GM19043 (cell line): ENCODE data around the gene FGFR2.
"Not testable (repeated sequence)": the region's sequence is repeated elsewhere in the genome, so short reads cannot be mapped to it uniquely, and the experiment has no call there.

ENCODE experiments used
- ATAC-seq: cut with Tn5 transposase; IDR thresholded peaks from one replicate; pipeline ENCODE4 v1.9.1; 2021; ENCODE audit warnings: low read depth; ENCODE audit not compliant: unreplicated experiment

The FGFR2 gene

GRCh38 chr10:121556918-121557573 is 41.2 kb downstream of the FGFR2 start:
- no peak for ATAC-seq

- ATAC-seq, result no peak
Measured at GRCh38 chr10:121556455-121556854, 41.8 kb downstream of the FGFR2 start.

DNA sequence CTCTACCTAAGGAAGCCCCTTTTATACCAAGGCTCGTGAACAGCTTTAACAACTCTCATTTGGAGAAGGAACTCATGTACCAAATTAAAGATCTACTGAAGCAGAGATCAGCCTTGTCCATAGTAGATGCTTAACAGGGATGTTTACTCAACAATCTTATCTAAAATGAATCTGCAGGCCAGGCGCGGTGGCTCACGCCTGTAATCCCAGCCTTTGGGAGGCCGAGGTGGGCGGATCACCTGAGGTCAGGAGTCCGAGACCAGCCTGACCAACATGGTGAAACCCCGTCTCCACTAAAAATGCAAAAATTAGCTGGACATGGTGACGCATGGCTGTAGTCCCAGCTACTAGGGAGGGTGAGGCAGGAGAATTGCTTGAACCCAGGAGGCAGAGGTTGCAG is 43.3 kb downstream of the FGFR2 start:
- not testable (repeated sequence) for ATAC-seq

GRCh38 chr10:121553511-121554264 is 44.6 kb downstream of the FGFR2 start:
- no peak for ATAC-seq

DNA sequence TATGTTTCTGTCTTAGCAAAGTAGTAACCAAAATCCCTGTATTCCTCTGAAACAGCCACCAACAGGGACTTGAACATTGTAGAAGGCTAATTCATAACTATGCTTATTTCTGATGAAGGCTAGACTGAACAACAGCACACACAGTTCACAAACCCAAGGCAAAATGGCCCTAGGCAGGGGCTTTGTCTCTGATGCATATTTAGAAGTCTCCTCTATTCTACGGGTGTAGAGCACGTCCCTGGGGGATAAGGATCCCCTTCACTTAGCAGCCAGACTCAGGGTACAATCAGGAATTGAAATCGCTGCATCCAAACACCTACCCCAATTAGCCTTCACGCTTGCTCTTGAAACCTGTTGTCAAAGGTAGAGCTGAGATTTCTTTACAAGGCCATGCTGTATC is 45.5 kb downstream of the FGFR2 start:
- ATAC-seq, result no peak

GRCh38 chr10:121551210-121551885 is 46.9 kb downstream of the FGFR2 start:
- ATAC-seq, result no peak

- ATAC-seq, result no peak
Measured at GRCh38 chr10:121544301-121544869, 53.9 kb downstream of the FGFR2 start.

GRCh38 chr10:121543545-121543944 is 54.7 kb downstream of the FGFR2 start:
- ATAC-seq, result no peak

GRCh38 chr10:121541450-121542120 is 56.7 kb downstream of the FGFR2 start:
- ATAC-seq, result no peak

- ATAC-seq, result no peak
Measured at GRCh38 chr10:121540732-121541395, 57.4 kb downstream of the FGFR2 start.

GRCh38 chr10:121539786-121540185 is 58.5 kb downstream of the FGFR2 start:
- no peak for ATAC-seq

GRCh38 chr10:121536310-121536913 is 61.8 kb downstream of the FGFR2 start:
- ATAC-seq, result no peak

DNA sequence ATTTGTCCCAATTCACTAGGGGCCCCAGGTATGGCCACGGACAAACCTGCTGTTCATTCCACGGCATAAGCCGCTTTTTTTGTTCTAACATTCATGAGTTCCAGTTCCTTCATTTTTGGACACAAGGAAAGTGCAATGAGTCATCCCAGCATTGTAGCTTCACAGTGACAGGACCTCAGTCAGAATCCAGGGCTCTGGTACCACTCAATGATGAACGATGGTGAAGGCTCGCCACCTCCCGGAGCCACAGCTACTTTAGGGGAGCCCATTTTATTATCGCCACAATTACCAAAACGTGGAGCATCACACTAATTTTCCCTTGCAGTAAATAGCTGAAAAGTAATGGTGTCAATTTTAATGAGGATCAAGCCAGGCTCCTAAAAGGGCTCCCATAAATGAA is 62.9 kb downstream of the FGFR2 start:
- ATAC-seq, result no peak

- ATAC-seq, result no peak
Measured at GRCh38 chr10:121532292-121532864, 65.9 kb downstream of the FGFR2 start.

GRCh38 chr10:121531830-121532178 is 66.4 kb downstream of the FGFR2 start:
- no peak for ATAC-seq

DNA sequence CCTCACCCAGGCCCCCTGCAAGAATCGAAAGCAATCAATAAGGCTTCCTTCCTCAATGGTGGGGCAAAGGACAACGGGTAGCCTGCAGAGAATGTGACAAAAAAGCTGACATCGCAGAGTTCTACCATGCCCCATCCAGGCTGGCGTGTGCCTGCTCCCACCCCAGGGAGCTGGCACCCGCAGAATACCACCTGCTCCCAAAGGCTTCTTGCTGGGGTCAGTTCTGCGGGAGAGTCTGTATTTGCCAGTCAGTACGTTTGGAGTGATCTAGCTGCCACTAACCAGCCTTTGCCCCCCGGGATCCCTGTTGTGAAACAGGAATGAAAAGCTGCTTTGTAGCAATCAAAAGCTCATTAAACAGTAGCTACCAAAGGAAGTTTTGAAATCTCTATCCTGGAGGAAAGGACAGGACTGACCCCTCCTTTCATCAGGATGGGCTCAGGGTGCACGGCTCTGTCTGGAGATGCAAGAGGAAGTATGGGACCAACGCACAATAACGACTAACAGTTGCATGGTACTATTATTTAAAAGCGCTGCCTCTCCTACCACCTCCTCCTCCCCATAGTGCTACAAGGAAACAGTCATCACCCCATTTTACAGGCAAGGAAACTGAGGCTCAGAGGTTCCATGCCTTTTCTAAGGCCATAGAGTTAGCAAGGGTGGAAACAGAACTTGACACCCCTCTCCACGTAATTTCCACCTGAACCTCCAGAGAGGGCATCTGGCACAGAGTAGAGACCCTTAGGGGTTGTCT is 67.0 kb downstream of the FGFR2 start:
- no peak for ATAC-seq

DNA sequence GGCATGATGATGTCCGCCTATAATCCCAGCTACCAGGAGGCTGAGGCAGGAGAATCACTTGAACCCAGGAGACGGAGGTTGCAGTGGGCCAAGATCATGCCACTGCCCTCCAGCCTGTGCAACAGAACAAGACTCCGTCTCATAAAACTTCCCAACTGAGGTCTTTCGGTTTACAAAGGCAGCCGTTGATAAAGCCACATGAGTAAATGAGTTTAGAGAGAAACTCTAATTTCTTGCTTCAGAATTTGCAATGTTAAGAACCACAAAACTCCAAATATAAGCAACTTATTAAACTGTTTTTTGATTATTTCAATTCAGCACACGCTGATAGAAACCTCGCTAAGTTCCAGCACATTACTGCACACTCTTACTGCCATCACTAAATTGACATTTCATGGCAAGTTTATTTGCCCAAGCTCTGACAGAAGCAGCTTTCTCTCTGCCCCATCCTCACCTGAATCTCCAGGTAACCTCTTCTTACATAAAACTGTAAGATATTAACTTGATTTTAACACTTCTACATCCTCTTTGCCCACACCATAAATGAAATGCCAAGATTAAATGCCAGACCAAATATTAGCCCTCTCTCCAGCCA is 67.7 kb downstream of the FGFR2 start:
- no peak for ATAC-seq

- no peak for ATAC-seq
Measured at GRCh38 chr10:121527690-121528089, 70.6 kb downstream of the FGFR2 start.
